Embryonic facial prominence (tissue), 1 donor: Measurements from ENCODE around the gene MPLKIP.
A peak's percentile ranks its signal among the peaks of the same experiment; 100 is the strongest.
"Not testable (repeated sequence)": the region's sequence is repeated elsewhere in the genome, so short reads cannot be mapped to it uniquely, and the experiment has no call there.

Experiments used
- DNase-seq: peaks from one replicate; pipeline ENCODE4 v3.0.0-alpha.2; 2016; ENCODE audit errors: extremely low spot score

MPLKIP gene

GRCh38 chr7:40133561-40134427 is 628 bp downstream of the MPLKIP start:
- DNase-seq = peak; percentile 10

GRCh38 chr7:40122940-40123254 is 11.5 kb downstream of the MPLKIP start:
- no peak for DNase-seq

DNA sequence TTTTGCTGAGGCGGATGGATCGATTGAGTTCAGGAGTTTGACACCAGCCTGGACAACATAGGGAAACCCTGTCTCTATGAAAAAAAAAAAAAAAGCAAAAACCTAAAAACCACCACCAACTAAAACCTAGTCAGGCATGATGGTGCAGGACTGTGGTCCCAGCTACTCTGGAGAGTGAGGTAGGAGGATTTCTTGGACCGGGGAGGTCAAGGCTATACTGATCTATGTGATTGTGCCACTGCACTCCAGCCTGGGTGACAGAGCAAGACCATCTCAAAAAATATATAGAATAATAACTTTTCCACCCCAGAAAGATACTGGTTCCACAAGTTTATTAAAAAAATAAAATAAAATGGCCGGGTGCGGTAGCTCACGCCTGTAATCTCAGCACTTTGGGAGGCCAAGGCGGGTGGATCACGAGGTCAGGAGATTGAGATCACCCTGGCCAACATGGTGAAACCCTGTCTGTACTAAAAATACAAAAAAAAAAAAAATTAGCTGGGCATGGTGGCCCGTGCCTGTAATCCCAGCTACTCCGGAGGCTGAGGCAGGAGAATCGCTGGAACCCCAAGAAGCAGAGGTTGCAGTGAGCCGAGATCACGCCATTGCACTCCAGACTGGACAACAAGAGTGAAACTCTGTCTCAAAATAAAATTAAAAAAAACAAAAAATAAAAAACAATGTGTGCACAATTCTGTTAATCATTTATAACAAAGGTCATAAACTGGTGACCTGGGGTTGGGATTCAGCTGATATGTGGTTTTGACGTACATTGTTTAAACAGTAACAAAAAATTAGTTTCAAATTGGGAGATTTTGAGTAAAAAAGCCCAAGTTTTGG is 12.1 kb downstream of the MPLKIP start:
- DNase-seq = not testable (repeated sequence)

DNA sequence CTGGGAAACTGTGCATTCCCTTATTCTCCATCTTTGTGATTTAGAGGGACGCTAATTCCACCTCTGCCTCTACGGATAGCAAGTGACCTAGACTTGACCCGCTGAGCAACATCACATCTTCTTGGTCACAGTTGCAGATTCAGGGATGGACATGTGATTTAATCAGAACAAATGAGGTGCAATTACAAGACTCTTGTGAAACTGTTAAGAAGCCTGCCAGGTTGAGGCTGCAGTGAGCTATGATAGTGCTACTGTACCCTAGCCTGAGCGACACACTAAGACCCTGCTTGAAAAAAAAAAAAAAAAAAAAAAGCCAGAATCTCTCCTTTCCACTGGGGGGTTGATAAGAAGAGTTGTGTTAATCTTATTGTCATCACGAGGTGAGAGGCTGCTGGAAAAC is 14.4 kb downstream of the MPLKIP start:
- DNase-seq = no peak

- not testable (repeated sequence) for DNase-seq
Observed at GRCh38 chr7:40118201-40118600, 16.2 kb downstream of the MPLKIP start.

- DNase-seq = not testable (repeated sequence)
Observed at GRCh38 chr7:40117199-40117598, 17.2 kb downstream of the MPLKIP start.

GRCh38 chr7:40115936-40116335 is 18.5 kb downstream of the MPLKIP start:
- no peak for DNase-seq

DNA sequence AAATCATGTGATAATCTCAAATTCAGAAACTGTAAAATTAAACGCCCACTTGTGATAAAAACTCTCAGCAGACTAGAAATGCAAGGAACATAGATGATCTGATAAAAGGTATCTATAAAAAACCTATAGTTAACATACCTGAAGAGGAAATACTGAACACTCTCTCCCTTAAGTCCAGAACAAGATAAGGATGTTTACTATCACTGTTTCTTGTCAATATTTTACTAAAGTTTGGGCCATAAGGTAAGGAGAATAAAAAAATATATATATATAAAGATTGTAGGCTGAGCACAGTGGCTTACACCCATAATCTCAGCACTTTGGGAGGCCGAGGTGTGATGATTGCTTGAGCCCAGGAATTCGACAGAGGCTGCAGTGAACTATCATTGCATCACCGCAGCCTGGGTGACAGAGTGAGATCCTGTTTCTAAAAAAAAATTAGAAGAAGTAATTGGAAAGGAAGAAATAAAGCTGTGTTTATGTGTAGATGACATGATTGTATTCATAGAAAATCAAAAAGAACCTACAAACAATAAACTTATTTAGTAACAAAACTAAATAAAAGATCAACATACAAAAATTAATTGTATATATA is 28.4 kb downstream of the MPLKIP start:
- DNase-seq = no peak

DNA sequence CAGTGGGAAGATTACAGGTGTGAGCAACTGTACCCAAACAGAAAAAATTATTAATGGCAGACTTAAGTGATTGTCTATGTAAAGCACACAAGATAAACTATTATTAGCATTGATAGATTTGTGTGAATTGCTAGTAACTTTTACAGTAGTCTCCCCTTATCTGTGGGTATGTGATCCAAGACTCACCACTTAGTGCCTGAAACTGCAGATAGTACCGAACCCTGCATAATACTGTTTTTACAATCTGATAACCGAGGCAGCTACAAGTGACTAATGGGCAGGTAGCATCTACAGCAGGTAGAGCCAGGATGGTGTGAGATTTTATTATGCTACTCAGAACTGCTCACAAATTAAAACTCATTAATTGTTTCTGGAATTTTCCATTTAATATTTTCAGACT is 31.5 kb downstream of the MPLKIP start:
- no peak for DNase-seq

DNA sequence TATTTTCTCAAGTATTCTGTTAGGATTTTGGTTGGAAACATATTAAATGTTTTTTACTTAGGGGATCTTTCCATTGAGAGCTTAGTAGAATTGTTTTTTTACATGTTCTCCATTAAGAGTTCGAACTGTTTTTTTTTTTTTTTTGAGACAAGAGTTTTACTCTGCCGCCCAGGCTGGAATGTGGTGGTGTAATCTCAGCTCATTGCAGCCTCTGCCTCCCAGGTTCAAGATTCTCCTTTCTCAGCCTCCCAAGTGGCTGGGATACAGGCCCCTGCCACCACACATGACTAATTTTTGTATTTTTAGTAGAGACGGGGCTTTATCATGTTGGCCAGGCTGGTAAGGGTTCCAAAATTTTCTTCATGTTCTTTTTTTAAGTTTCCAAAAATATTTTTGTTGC is 33.2 kb downstream of the MPLKIP start:
- no peak for DNase-seq

DNA sequence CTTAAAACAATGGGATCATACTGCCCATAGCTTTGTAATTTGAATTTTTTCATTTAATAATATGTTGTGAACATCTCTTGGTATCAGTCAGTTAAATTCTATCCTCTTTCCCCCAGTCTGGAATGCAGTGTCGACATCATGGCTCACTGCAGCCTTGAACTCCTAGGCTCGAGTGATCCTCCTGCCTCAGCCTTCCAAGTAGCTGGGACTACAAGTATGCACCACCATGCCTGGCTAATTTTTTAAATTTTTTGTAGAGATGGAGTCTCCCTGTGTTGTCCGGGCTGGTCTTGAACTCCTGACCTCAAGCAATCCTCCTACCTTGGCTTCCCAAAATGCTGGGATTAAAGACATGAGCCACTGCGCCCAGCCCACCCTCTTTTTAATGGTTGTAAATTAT is 34.6 kb downstream of the MPLKIP start:
- no peak for DNase-seq

GRCh38 chr7:40098810-40099209 is 35.6 kb downstream of the MPLKIP start:
- DNase-seq = no peak

DNA sequence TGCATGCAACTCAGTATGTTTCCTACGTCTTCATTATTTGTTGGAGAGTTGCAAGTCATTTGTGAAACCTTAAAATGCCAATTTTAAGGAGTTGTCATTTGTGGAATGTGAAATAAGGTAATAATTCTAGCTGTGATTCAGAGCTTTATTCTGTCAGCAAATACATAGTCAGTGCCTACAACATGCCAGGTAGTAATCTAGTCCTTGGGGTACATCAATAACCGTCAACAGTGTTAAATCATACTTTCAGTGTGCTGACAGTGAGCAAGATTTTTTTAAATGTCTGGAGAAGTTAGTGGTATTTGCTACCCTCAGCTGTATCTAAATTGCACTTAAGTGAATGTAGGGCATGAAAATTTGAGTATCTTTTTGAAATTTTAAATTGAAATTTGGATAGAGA is 36.7 kb downstream of the MPLKIP start:
- DNase-seq = no peak

GRCh38 chr7:40095695-40096327 is 38.6 kb downstream of the MPLKIP start:
- DNase-seq = no peak

DNA sequence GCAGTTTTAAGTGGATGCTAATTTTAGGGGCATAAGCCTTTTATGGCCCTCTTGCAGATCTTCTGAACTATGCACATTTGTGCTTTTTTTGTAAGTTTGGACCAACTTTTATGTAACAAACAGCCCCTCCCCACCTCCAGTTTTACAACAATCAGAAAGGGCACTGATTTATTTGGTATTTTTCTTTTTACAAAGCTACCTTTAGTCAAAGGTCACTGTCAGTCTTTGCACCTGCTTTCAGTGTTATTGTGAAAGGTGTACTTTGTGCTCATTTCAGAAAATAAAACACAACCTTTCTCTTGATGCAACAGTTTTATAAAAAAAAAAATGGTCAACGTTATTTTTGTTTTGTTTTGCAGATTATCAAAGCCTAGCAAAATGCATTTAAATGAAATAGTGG is 39.2 kb downstream of the MPLKIP start:
- DNase-seq = no peak

- no peak for DNase-seq
Observed at GRCh38 chr7:40093631-40094350, 40.6 kb downstream of the MPLKIP start.

GRCh38 chr7:40092182-40092581 is 42.2 kb downstream of the MPLKIP start:
- DNase-seq = no peak

- DNase-seq = no peak
Observed at GRCh38 chr7:40077849-40078248, 56.6 kb downstream of the MPLKIP start.
